Urinary bladder (tissue), 4 donors: ENCODE results near the gene TBXAS1. TPM values are rescaled to one million over a fixed set of nuclear protein-coding genes. Genes with fewer than 3 reads are reported as not detected.
A peak's percentile ranks its signal among the peaks of the same experiment; 100 is the strongest.
"Not testable (repeated sequence)": the region's sequence is repeated elsewhere in the genome, so short reads cannot be mapped to it uniquely, and the experiment has no call there.

Experiments used
- DNase-seq: peaks from one replicate; pipeline ENCODE4 v3.0.0-alpha.2; 2015; ENCODE audit errors: extremely low spot score
- H3K27ac ChIP-seq: one replicate; pipeline ENCODE4 v1.5.1; 2013; ENCODE audit warnings: low read depth, mild to moderate bottlenecking, moderate library complexity
- H3K36me3 ChIP-seq: one replicate; pipeline ENCODE4 v1.6.1; 2013; ENCODE audit warnings: mild to moderate bottlenecking, moderate library complexity; ENCODE audit not compliant: insufficient read depth
- H3K4me1 ChIP-seq: one replicate; pipeline ENCODE4 v1.6.1; 2013; ENCODE audit warnings: mild to moderate bottlenecking, moderate library complexity; ENCODE audit not compliant: insufficient read depth
- H3K4me3 ChIP-seq: one replicate; pipeline ENCODE4 v1.5.1; 2013; ENCODE audit warnings: low read depth, low read length
- WGBS: extraction: QIAGEN DNeasy Blood & Tissue Kit; methylation state at CpG from one replicate; pipeline ENCODE4 v1.1.7; 2013; 5-methylcytosine and 5-hydroxymethylcytosine counted together
- polyA plus RNA-seq: library from polyadenylated mRNA; stranded (reverse); fragments of 200-250 nt; gene quantifications from one replicate; pipeline ENCODE4 v1.2.3, GENCODE V29; 2013
- total RNA-seq: library from RNA; depleted of rRNA; stranded (reverse); fragments of >200 nt; gene quantifications from one replicate; pipeline ENCODE4 v1.2.3, GENCODE V29; 2014
- donor health status: healthy with polysubstance abuse.
- donor health status: healthy.

TBXAS1 gene
- total and polyA plus RNA-seq, 2 donors, result 8.6 to 12.2 TPM

DNA sequence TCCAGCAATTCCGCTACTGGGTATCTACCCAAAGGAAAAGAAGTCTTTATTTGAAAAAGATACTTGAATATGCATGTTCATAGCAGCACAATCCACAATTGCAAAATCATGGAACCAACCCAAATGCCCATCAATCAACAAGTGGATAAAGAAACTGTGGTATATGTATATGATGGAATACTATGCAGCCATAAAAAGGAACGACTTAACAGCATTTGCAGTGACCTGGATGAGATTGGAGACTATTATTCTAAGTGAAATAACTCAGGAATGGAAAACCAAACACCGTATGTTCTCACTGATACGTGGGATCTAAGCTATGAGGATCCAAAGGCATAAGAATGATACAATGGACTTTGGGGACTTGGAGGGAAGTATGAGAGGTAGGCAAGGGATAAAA lies 8.2 kb downstream of the TBXAS1 start:
- 84% methylated on average over 4 of the region's 4 CpGs for WGBS
- not testable (repeated sequence) for H3K36me3 ChIP-seq

GRCh38 chr7:139838276-139838675 lies 9.2 kb downstream of the TBXAS1 start:
- H3K4me3 ChIP-seq, result no peak overlapping the region
- no peak for DNase-seq
- H3K36me3 ChIP-seq, result no peaks in the 10 kb centered on the region
- WGBS, result 98% methylated on average over 1 of the region's 1 CpG
- no peak overlapping the region for H3K27ac ChIP-seq
- no peaks in the 10 kb centered on the region for H3K4me1 ChIP-seq

More for the DNA sequence above, 8.2 kb downstream of the TBXAS1 start:
- not testable (repeated sequence) for H3K4me1 ChIP-seq, DNase-seq, H3K4me3 ChIP-seq, H3K27ac ChIP-seq

DNA sequence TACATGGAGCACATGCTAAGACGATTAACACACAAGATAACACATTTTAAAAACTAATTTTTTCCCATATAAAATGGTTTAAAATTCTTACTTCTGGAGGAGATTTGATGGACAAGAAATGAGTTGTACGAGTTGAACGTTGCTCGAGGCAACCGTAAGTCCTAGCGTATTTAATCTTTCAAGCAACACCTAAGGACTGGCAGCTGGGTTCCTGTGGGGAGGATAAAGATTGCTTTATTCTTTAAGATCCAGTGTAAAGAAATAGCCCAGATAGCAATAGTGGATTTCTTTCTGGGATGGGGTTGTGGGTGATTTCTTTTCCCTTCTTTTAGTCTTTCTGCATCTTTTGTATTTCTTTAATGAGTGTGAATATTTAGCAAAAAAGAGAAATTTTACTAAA lies 9.8 kb downstream of the TBXAS1 start:
- no peak for DNase-seq
- no peak overlapping the region for H3K27ac ChIP-seq
- H3K4me3 ChIP-seq, result no peak overlapping the region
- no peaks in the 10 kb centered on the region for H3K36me3 ChIP-seq
- no peaks in the 10 kb centered on the region for H3K4me1 ChIP-seq
- WGBS, result 60% methylated on average over 6 of the region's 6 CpGs

- no peaks in the 10 kb centered on the region for H3K4me1 ChIP-seq
- DNase-seq, result no peak
- WGBS, result 93% methylated on average over 13 of the region's 13 CpGs
- no peak overlapping the region for H3K27ac ChIP-seq
- no peak overlapping the region for H3K4me3 ChIP-seq
- H3K36me3 ChIP-seq, result no peaks in the 10 kb centered on the region
These were observed 11.7 kb downstream of the TBXAS1 start for GRCh38 chr7:139840776-139841175.

DNA sequence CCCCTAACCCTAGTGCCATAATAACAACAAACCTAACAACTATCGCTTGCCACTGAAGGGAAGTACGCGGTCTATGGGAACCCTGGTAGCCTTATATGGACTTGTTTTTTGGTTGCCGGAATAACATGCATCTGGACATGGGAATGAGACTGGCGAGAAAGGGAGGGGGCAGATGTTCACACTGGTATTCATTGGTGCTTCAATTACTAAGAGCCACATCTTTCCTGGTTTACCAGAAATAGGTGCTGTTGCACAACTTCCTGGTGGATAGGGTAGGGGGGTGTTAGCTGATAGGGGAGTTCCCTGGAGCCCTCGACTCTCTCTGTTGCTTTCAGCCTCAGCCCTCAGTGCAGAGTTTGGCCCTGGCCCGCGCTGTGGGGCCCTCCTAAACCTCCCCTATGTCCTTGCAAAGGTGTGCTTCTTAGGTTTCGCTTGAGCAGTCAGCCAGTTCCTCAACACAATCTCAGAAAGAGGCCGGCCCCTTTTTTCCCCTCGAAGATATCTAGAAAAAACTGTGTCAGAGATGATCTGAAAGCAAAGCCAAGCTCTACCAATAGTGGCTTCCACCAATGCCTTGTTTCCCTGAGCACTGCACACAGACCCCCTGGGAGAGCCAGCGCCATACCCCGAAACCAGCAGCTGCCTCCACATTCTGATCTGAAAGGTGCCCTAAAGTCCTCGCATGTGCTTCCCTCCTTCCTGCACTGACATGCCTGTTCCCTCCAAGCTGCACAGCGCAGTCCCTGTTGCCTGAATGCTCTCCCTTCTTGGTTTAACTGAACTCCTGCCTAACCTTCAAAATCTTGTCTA lies 13.5 kb downstream of the TBXAS1 start:
- Histone ChIP-seq H3K36me3 (no peaks in the 10 kb centered on the region), H3K27ac (no peak overlapping the region), H3K4me3 (no peak overlapping the region), H3K4me1 (no peaks in the 10 kb centered on the region)
- WGBS, result 77% methylated on average over 15 of the region's 15 CpGs
- DNase-seq, result no peak

GRCh38 chr7:139843211-139843537 lies 14.1 kb downstream of the TBXAS1 start:
- WGBS, result 95% methylated on average over 4 of the region's 4 CpGs
- not testable (repeated sequence) for H3K4me1 ChIP-seq, DNase-seq, H3K36me3 ChIP-seq, H3K27ac ChIP-seq, H3K4me3 ChIP-seq

DNA sequence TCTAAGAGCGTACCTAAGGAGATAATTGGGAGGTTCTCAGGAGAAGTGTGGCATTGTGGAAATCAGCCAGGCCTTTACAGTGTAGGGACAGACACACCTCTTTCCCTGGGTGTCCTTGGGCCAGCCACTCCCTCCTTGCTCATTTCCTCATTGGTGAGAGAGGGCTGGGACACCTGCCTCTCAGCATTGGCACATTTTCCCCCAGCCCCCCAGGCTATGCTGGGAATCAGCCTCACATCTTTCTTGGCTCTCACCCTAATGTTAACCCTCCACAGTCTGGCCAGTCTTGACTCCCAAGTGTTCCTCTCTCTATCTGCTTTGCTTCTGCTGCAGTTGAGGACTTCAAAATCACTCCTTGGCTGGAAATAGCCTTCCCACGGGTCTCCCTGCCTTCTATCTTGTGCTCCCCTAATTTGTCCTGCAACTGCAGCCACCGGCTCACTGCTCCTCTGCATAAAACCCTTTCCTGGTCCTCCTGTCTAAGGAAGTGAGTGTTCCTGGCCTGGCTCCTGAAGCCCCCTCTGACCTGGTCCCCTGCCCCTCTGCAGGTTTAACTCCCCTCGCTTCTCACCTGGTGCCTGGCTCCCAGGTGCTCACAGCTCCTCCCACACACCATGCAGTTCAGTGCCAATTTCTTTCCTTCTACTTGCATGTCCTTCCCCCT lies 15.8 kb downstream of the TBXAS1 start:
- DNase-seq, result no peak
- 74% methylated on average over 4 of the region's 4 CpGs for WGBS
- H3K4me1 ChIP-seq, result no peaks in the 10 kb centered on the region
- no peak overlapping the region for H3K27ac ChIP-seq
- H3K4me3 ChIP-seq, result no peak overlapping the region
- H3K36me3 ChIP-seq, result no peaks in the 10 kb centered on the region

- DNase-seq, result no peak
- Histone ChIP-seq H3K4me1 (no peaks in the 10 kb centered on the region), H3K4me3 (no peak overlapping the region), H3K36me3 (no peaks in the 10 kb centered on the region), H3K27ac (no peak overlapping the region)
- WGBS, result 82% methylated on average over 4 of the region's 4 CpGs
These were observed 16.4 kb downstream of the TBXAS1 start for GRCh38 chr7:139845443-139845805.

DNA sequence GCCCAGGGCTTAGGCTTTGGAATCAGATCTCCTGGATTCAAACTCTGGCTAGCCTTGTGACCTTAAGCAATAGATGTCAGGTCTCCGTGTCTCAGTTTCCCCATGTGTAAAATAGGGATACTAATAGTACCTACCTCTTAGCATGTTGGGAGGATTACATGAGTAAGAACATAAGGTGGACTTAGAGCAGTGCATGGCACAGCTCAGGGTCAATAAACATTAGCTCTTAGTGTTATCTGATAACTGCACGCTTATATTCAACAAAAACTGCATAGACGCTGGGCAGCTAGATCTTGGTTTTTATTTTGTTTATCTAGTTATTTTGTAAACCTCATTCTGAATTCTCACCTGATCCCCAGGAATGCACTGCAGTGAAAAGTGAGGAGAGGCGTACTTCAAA lies 17.2 kb downstream of the TBXAS1 start:
- DNase-seq, result no peak
- Histone ChIP-seq H3K4me1 (no peaks in the 10 kb centered on the region), H3K4me3 (no peak overlapping the region), H3K36me3 (no peaks in the 10 kb centered on the region), H3K27ac (no peak overlapping the region)
- 65% methylated on average over 4 of the region's 4 CpGs for WGBS

DNA sequence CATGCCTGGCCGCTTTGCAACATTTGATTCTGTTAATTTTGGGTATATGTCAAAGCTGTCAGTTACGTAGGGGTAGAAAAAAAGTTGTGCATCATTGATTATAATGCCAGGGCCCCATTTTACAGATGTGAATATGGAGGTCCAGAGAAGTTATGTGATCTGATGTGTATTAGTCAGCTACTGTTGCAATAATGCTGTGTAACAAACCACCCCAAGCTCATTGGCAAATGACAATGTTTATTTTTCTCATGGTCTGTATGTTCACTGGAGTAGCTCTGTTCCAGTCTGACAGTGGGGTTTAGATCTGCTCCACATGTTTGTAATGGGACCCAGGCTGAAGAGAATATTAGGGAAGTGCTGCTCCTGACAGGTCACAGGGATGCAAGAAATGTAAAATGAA lies 19.2 kb downstream of the TBXAS1 start:
- H3K4me3 ChIP-seq, result no peak overlapping the region
- H3K4me1 ChIP-seq, result no peaks in the 10 kb centered on the region
- WGBS, result 98% methylated on average over 2 of the region's 2 CpGs
- no peak overlapping the region for H3K27ac ChIP-seq
- no peaks in the 10 kb centered on the region for H3K36me3 ChIP-seq
- DNase-seq, result no peak

DNA sequence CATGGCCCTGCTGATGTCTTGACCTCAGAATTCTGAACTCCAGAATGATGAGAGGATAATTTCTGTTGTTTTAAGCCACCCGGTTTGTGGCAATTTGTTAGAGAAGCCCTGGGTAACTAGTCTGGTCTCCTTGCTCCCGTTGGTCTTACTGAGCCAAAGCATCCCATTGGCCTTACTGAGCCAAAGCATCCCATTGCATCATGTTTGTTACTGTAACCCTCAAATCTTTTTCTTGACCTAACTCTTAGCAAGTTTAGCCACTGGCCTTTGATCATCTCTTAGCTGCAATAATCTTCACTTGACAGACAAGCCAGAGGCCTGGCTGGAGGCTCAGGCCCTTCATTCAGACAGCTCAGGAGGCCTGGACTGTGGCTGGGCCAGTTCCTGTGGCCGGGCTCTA lies 21.8 kb downstream of the TBXAS1 start:
- Histone ChIP-seq H3K4me1 (no peaks in the 10 kb centered on the region), H3K27ac (no peak overlapping the region), H3K36me3 (no peaks in the 10 kb centered on the region), H3K4me3 (no peak overlapping the region)
- DNase-seq, result no peak
- WGBS, result 80% methylated on average over 3 of the region's 3 CpGs

- H3K4me1 ChIP-seq, result no peaks in the 10 kb centered on the region
- 95% methylated on average over 4 of the region's 4 CpGs for WGBS
- H3K27ac ChIP-seq, result no peak overlapping the region
- DNase-seq, result no peak
- no peaks in the 10 kb centered on the region for H3K36me3 ChIP-seq
- no peak overlapping the region for H3K4me3 ChIP-seq
These were observed 22.9 kb downstream of the TBXAS1 start for GRCh38 chr7:139851770-139852481.

GRCh38 chr7:139852482-139852845 lies 23.4 kb downstream of the TBXAS1 start:
- no peak for DNase-seq
- no peaks in the 10 kb centered on the region for H3K36me3 ChIP-seq
- 87% methylated on average over 1 of the region's 1 CpG for WGBS
- no peak overlapping the region for H3K4me3 ChIP-seq
- H3K4me1 ChIP-seq, result no peaks in the 10 kb centered on the region
- H3K27ac ChIP-seq, result no peak overlapping the region

DNA sequence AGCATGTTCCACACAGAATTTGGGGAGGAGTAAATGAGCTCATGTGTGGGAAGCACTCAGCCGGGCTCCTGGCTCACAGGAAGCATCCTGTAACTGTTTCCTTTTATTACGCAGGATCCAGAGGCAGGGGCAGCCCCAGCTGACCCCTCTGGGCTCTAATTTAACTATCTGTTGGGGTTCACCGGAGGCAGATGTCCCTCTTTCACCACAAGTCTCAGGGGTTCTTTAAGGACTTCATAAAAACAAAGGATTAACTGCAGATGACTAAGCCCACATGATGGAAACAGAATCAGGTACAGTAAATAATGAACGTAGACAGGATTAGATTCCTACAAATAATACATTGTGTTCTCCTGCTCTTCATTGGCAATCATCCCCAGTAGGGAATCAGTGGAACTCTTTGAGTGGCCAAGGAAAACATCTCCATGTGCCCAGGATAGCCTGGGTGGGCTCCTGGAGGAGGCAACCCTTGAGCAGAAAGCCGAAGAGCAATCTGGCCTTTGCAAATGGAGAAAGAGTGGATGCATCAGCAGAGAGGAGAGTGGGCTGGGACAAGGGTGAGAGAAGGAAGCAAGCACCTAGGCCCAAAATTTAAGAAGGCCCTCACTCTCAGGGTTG lies 24.6 kb downstream of the TBXAS1 start:
- Histone ChIP-seq H3K36me3 (no peaks in the 10 kb centered on the region), H3K4me3 (no peak overlapping the region), H3K4me1 (no peaks in the 10 kb centered on the region), H3K27ac (peak overlapping the region; percentile 19)
- no peak for DNase-seq
- 27% methylated on average over 5 of the region's 5 CpGs for WGBS
